Fibroblast of lung (primary cell): ENCODE results near the gene POU4F3. TPM values are rescaled to one million over a fixed set of nuclear protein-coding genes. Genes with fewer than 3 reads are reported as not detected.

Experiments
- DNase-seq, 2 donors: peaks; one replicate each; pipeline versions ENCODE4 v3.0.0 to v3.0.0-alpha.2; 2010; ENCODE audit warnings: low read depth in 2 of 2
- H2AFZ ChIP-seq: 2 replicates; pipeline ENCODE4 v1.5.1; 2012; ENCODE audit warnings: low read length, control low read depth, inconsistent platforms
- H3K27ac ChIP-seq: 2 replicates; pipeline ENCODE4 v1.5.1; 2011; ENCODE audit warnings: low read length, control low read depth; ENCODE audit not compliant: insufficient read depth
- H3K27me3 ChIP-seq: 2 replicates; pipeline ENCODE4 v1.5.1; 2011; ENCODE audit warnings: mild to moderate bottlenecking, low read length; ENCODE audit not compliant: control insufficient read depth, insufficient read depth
- H3K36me3 ChIP-seq: 2 replicates; pipeline ENCODE4 v1.5.1; 2011; ENCODE audit warnings: low read length; ENCODE audit not compliant: control insufficient read depth, insufficient read depth
- H3K4me1 ChIP-seq: 2 replicates; pipeline ENCODE4 v1.5.1; 2011; ENCODE audit warnings: low read length; ENCODE audit not compliant: control insufficient read depth, insufficient read depth; ENCODE audit errors: extremely low read depth
- H3K4me2 ChIP-seq: 2 replicates; pipeline ENCODE4 v1.5.1; 2011; ENCODE audit warnings: low read length, control low read depth; ENCODE audit not compliant: insufficient read depth; ENCODE audit errors: extremely low read depth
- H3K4me3 ChIP-seq, 4 experiments: fragments of 200-600 bp in 1 of 4; sonication (generic) in 1 of 4; replicated peaks in 1 of 4; 2 replicates each; pipeline ENCODE4 v1.5.1; 2011 to 2016; ENCODE audit warnings: low read length in 4 of 4, low read depth in 3 of 4, mild to moderate bottlenecking in 3 of 4, control low read depth in 2 of 4, inconsistent platforms in 1 of 4, mixed read lengths in 1 of 4; ENCODE audit not compliant: insufficient read depth in 1 of 4; ENCODE audit errors: control extremely low read depth in 1 of 4
- H3K79me2 ChIP-seq: 2 replicates; pipeline ENCODE4 v1.5.1; 2012; ENCODE audit warnings: mild to moderate bottlenecking, low read length, inconsistent platforms; ENCODE audit not compliant: control insufficient read depth, insufficient read depth
- H3K9ac ChIP-seq: 2 replicates; pipeline ENCODE4 v1.5.1; 2011; ENCODE audit warnings: mild to moderate bottlenecking, low read length, control low read depth; ENCODE audit not compliant: insufficient read depth
- H3K9me3 ChIP-seq: 2 replicates; pipeline ENCODE4 v1.5.1; 2012; ENCODE audit warnings: low read depth, low read length; ENCODE audit not compliant: control insufficient read depth, insufficient read depth
- H4K20me1 ChIP-seq: 2 replicates; pipeline ENCODE4 v1.5.1; 2011; ENCODE audit warnings: low read length; ENCODE audit not compliant: control insufficient read depth, insufficient read depth; ENCODE audit errors: extremely low read depth
- CTCF ChIP-seq, 2 donors: IDR thresholded peaks in 1 of 2; conservative IDR thresholded peaks in 1 of 2; 1 replicate in 1 of 2; 2 replicates in 1 of 2; pipeline ENCODE4 v1.5.1; 2011 to 2012; ENCODE audit warnings: low read length in 2 of 2, control low read depth in 1 of 2, inconsistent platforms in 1 of 2, low read depth in 1 of 2, mild to moderate bottlenecking in 1 of 2
- EZH2 ChIP-seq: IDR thresholded peaks from 2 replicates; pipeline ENCODE4 v1.5.1; 2012; ENCODE audit warnings: low read length, control low read depth, mild to moderate bottlenecking; ENCODE audit errors: missing control alignments
- polyA plus RNA-seq, 2 donors: library from polyadenylated mRNA; depleted of rRNA in 1 of 2; stranded (reverse) in 1 of 2; unstranded in 1 of 2; fragments of >200 nt; gene quantifications; 2 replicates each; pipeline ENCODE4 v1.2.1, GENCODE V29; 2011 to 2012; ENCODE audit warnings: missing spikeins in 1 of 2
- total RNA-seq: library from RNA; depleted of rRNA; stranded (reverse); fragments of >200 nt; gene quantifications from 2 replicates; pipeline ENCODE4 v1.2.1, GENCODE V29; 2014

Gene POU4F3
- total and polyA plus RNA-seq, 2 donors (not counting 1 experiment from before 2014, with no cell fraction given) = not detected

- Histone ChIP-seq H2AFZ (no peak overlapping the region), H3K79me2 (no peaks in the 10 kb centered on the region), H3K4me1 (no peaks in the 10 kb centered on the region), H3K27ac (no peak overlapping the region), H3K9ac (no peak overlapping the region), H4K20me1 (no peaks in the 10 kb centered on the region), H3K4me2 (no peak overlapping the region), H3K4me3 (no peak overlapping the region), H3K9me3 (no peaks in the 10 kb centered on the region), H3K36me3 (no peaks in the 10 kb centered on the region), H3K27me3 (no peaks in the 10 kb centered on the region)
- TF ChIP-seq EZH2 (no peak), CTCF (conservative IDR thresholded peaks at IDR 0.05 in 1 of 2, IDR thresholded peaks at IDR 0.05 in 1 of 2; ENCODE audit: low read depth in 1 of 2, low read length in 2 of 2) (no peak)
- peak in 1 of 2 donors; percentile 49 for DNase-seq
These were observed 29.5 kb downstream of the POU4F3 start for GRCh38 chr5:146368137-146368536.

GRCh38 chr5:146369691-146370090 is 31.1 kb downstream of the POU4F3 start:
- no peaks in the 10 kb centered on the region for H3K36me3 ChIP-seq
- TF ChIP-seq CTCF (conservative IDR thresholded peaks at IDR 0.05 in 1 of 2, IDR thresholded peaks at IDR 0.05 in 1 of 2; ENCODE audit: low read depth in 1 of 2, low read length in 2 of 2) (no peak), EZH2 (no peak)
- H3K27me3 ChIP-seq = no peaks in the 10 kb centered on the region
- DNase-seq = peak in 1 of 2 donors; percentile 92
- no peak overlapping the region for H3K4me2 ChIP-seq
- H3K9ac ChIP-seq = no peak overlapping the region
- no peaks in the 10 kb centered on the region for H4K20me1 ChIP-seq
- no peak overlapping the region for H3K27ac ChIP-seq
- no peaks in the 10 kb centered on the region for H3K79me2 ChIP-seq
- no peak overlapping the region for H2AFZ ChIP-seq
- H3K4me1 ChIP-seq = no peaks in the 10 kb centered on the region
- no peaks in the 10 kb centered on the region for H3K9me3 ChIP-seq
- H3K4me3 ChIP-seq = no peak overlapping the region

GRCh38 chr5:146376821-146377220 is 38.2 kb downstream of the POU4F3 start:
- Histone ChIP-seq H3K36me3 (no peaks in the 10 kb centered on the region), H4K20me1 (no peaks in the 10 kb centered on the region), H3K27me3 (no peaks in the 10 kb centered on the region), H3K27ac (no peak overlapping the region), H3K4me3 (no peak overlapping the region), H3K79me2 (no peaks in the 10 kb centered on the region), H2AFZ (no peak overlapping the region), H3K9me3 (no peaks in the 10 kb centered on the region), H3K4me1 (no peaks in the 10 kb centered on the region), H3K4me2 (no peak overlapping the region), H3K9ac (no peak overlapping the region)
- TF ChIP-seq EZH2 (no peak), CTCF (conservative IDR thresholded peaks at IDR 0.05 in 1 of 2, IDR thresholded peaks at IDR 0.05 in 1 of 2; ENCODE audit: low read depth in 1 of 2, low read length in 2 of 2) (no peak)
- no peak for DNase-seq
